ENCODE results near the gene CELF2.

Gene CELF2

DNA sequence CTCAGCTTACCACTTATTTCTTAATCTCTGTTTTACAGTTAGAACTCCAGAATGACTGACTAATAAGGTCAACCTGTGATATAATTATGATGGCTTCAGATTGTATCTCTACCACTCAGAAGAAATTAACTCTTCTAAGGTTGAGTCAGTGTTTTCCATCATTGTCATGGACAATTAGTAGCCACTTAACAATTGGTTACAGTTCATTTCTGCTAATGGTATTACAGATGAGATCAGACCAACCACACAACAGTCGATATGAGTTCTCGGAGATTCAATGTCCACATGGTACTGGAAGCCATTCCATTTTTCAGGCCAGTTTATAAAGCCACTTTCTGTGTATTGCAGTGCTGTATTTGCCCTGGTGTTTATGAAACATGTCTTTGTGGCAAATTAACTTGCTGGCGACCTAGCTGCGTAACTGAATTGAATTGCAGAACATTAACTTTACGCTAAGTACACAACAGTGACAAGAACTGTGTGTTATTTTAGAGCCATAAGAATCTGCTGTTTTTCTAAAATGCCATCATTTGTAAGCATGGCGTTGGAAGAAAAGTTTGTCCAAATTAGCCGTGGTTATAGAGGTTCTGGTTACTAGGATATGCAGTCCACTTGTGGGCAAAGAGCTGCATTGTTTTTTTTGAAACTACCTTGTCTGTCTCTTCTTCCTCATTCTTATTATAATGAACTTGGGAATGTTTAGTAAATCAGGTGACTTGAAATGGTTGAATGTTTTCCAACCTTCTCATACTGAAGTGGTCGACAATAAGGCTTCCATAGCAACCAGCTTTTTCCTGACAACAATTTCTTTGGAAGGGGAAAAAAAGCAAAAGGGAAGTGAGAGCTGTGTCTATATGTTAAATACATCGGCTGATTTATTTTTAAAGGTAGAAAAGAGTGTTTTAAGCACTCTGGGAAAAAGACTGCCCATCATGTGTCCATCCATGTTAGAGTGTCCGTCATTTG, 76.4 kb downstream of the CELF2 start (continued):
- TF ChIP-seq AEBP2 (tag by site-specific recombination; IDR thresholded peaks at IDR 0.05; ENCODE audit: borderline replicate concordance) (no peak), ZNF26 (tag by site-specific recombination; IDR thresholded peaks at IDR 0.05) (0 out of 2 replicates have a peak, but pooled peaks have one; percentile 7), KLF9 (tag by site-specific recombination; IDR thresholded peaks at IDR 0.05; ENCODE audit: low read depth) (no peak; the same call in 1 of the 2 replicates), ZNF394 (tag by site-specific recombination; IDR thresholded peaks at IDR 0.05; ENCODE audit: borderline replicate concordance) (peak; percentile 41; the same call in 1 of the 2 replicates), ZNF626 (tag by site-specific recombination; IDR thresholded peaks at IDR 0.05) (no peak), KLF8 (tag by site-specific recombination; IDR thresholded peaks at IDR 0.05) (peak; percentile 49; the same call in 1 of the 2 replicates), ZNF843 (tag by site-specific recombination; IDR thresholded peaks at IDR 0.05) (peak; percentile 57; the same call in 1 of the 2 replicates), ZNF366 (tag by site-specific recombination; conservative IDR thresholded peaks at IDR 0.05) (peak; percentile 90), ZFP69B (tag by site-specific recombination; IDR thresholded peaks at IDR 0.05) (no peak), OSR2 (tag by site-specific recombination; IDR thresholded peaks at IDR 0.05) (peak; percentile 70; the same call in 1 of the 2 replicates), ZSCAN30 (tag by site-specific recombination; IDR thresholded peaks at IDR 0.05) (no peak), ZNF335 (tag by site-specific recombination; conservative IDR thresholded peaks at IDR 0.05) (no peak), HOXD13 (CRISPR knock-in tag; IDR thresholded peaks at IDR 0.05; ENCODE audit: borderline replicate concordance) (no peak), ZNF791 (tag by site-specific recombination; IDR thresholded peaks at IDR 0.05) (no peak), ZNF155 (tag by site-specific recombination; IDR thresholded peaks at IDR 0.05) (no peak), ZBTB21 (tag by site-specific recombination; IDR thresholded peaks at IDR 0.05) (no peak), ZNF76 (tag by site-specific recombination; IDR thresholded peaks at IDR 0.05; ENCODE audit: borderline replicate concordance, low read depth) (peak; percentile 28; the same call in 1 of the 2 replicates)

GRCh38 chr10:11095374-11095801, 77.7 kb downstream of the CELF2 start:
- Histone ChIP-seq H3K27ac (ENCODE audit: extremely low read depth, low read depth, low read length) (no peak overlapping the region), H3K36me3 (ENCODE audit: control insufficient read depth in 2 of 2, insufficient read depth in 1 of 2, low read length in 2 of 2) (no peaks in the 10 kb centered on the region), H3K9me3 (ENCODE audit: control insufficient read depth, insufficient read depth, low read depth, low read length) (no peaks in the 10 kb centered on the region), H3K4me3 (ENCODE audit: low read depth, low read length) (no peak overlapping the region), H3K4me1 (ENCODE audit: control insufficient read depth, insufficient read depth, low read length) (no peaks in the 10 kb centered on the region)
- ChIA-PET POLR2A (no interaction called here), CTCF (interaction anchor here (0.6 to 0.8 kb wide), 2 partner anchors 176 to 770 kb away, joined by 4 to 6 read pairs; no protein-coding TSS in a partner anchor)
- TF ChIP-seq HOXA7 (CRISPR knock-in tag; IDR thresholded peaks at IDR 0.05; ENCODE audit: borderline replicate concordance) (no peak), EGR2 (tag by site-specific recombination; IDR thresholded peaks at IDR 0.05; ENCODE audit: low read depth) (no peak), ZNF610 (tag by site-specific recombination; IDR thresholded peaks at IDR 0.05; ENCODE audit: borderline replicate concordance) (no peak), PRDM10 (tag by site-specific recombination; IDR thresholded peaks at IDR 0.05) (no peak), ZNF148 (tag by site-specific recombination; IDR thresholded peaks at IDR 0.05; ENCODE audit: borderline replicate concordance) (no peak), ZNF354C (tag by site-specific recombination; IDR thresholded peaks at IDR 0.05; ENCODE audit: borderline replicate concordance, low read depth) (no peak), ZNF580 (tag by site-specific recombination; IDR thresholded peaks at IDR 0.05) (no peak)
